ENCODE measurements around the gene NSUN6. TPM values are rescaled to one million over a fixed set of nuclear protein-coding genes. Genes with fewer than 3 reads are reported as not detected.

NSUN6 gene
- total RNA-seq, 1 donor from 2014 or later = 3.3 TPM

DNA sequence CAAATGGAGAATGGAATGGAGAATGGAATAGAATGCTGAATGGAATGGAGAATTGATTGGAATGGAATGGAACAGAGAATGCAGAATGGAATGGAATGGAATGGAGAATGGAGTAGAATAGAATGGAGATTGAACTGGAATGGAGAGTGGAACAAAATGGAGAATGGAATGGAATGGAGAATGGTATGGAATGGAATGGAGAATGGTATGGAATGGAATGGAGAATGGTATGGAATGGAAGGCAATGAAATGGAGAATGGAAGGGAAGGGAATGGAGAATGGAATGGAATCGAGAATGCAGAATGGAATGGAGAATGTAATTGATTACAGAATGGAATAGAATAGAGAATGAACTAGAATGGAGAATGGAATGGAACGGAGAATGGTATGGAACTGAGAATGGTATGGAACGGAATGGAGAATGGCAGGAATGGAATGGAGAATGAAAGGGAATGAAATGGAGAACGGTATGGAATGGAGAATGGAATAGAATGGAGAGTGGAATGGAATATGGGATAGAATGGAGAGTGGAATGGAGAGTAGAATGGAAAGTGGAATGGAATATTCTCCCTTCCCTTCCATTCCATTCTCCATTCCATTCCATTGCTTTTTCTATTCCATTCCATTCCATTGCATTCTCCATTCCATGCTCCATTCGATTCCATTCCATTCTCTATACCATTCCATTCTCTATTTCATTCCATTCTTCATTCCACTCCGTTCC lies 88.2 kb downstream of the NSUN6 start:
- no peak for DNase-seq (ENCODE audit: low read depth in 2 of 2)

DNA sequence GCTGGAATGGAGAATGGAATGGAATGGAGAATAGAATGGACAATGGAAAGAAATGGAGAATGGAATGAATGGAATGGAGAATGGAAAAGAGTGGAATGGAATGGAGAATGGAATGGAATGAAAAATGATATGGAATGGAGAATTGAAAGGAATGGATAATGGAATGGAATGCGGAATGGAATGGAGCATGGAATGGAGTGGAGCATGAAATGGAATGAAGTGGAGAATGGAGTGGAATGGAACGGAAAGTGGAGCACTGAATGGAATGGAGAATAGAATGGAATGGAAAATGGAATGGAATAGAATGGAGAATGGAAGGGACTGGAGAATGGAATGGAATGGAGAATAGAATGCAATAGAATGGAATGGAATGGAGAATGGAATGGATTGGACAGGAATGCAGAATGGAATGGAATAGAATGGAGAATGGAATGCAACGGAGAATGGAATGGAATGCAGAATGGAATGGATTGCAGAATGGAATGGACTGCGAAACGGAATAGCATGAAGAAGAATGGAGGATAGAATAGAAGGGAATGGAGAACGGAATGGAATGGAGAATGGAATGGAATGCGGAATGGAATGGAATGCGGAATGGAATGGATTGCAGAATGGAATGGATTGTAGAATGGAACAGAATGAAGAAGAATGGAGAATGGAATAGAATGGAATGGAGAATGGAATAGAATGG lies 89.4 kb downstream of the NSUN6 start:
- no peak for DNase-seq (ENCODE audit: low read depth in 2 of 2)

DNA sequence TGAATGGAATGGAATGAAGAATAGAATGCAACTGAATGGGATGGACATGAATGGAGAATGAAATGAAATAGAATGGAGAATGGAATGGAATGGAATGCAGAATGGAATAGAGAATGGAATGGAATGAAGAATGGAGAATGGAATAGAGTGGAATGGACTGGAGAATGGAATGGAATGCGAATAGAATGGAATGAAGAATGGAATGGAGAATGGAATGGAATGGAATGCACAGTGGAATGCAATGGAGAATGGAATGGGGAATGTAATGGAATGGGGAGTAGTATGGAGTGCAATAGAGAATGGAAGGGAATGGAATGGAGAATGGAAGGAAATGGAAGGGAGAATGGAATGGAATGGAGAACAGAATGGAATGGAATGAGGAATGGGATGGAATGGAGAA lies 93.4 kb downstream of the NSUN6 start:
- DNase-seq (ENCODE audit: low read depth in 2 of 2) = no peak

DNA sequence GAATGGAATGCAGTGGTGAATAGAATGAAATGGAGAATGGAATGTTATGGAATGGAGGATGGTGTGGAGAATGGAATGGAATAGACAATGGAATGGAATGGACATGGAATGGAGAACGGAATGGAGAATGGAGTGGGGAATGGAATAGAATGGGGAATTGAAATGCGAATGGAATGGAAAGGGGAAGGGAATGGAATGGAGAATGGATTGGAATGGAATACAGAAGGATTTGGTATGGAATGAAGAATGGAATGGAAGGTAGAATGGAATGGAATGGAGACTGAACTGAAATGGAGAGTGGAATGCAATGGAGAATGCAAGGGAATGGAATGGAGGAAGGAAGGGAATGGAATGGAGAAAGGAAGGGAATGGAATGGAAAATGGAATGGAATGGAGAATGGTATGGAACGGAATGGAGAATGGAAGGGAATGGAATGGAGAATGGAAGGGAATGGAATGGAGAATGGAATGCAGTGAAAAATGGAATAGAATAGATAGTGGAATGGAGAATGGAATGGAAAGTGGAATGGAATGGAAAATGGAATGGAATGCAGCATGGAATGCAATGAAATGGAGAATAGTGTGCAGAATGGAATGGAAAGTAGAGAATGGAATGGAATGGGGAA lies 94.8 kb downstream of the NSUN6 start:
- no peak for DNase-seq (ENCODE audit: low read depth in 2 of 2)

DNA sequence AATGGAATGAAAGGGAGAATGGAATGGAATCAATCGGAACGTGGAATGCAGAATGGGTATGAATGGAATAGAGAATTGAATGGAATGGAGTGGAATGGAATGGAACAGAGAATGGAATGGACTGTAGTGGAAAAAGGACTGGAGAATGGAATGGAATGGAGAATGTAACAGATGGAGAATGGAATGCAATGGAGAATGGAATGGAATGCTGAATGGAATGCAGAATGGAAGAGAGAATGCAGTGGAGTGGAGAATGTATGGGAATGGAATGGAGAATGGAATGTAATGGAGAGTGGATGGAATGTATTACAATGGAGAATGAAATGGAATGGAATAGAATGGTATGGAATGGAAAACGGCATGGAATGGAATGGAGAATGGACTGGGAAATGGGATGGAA lies 96.9 kb downstream of the NSUN6 start:
- no peak for DNase-seq (ENCODE audit: low read depth in 2 of 2)

DNA sequence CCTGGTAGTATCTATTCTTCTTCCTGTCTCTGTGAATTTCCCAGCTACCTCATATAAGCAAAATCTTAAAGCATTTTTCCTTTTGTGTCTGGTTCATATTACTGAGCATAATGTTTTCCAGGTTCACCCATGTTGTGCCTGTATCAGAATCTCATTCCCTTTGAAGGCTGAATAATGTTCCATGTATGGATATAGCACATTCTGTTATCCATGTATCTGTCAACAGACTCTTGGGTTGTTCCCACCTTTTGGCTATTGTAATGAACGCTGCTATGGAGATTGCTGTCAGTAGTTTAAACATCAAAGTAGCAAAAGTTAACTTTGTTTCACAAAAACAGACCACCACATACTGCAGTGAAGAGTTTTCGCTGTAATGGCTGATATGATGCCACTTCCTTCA lies 99.9 kb downstream of the NSUN6 start:
- DNase-seq (ENCODE audit: low read depth in 2 of 2) = no peak

DNA sequence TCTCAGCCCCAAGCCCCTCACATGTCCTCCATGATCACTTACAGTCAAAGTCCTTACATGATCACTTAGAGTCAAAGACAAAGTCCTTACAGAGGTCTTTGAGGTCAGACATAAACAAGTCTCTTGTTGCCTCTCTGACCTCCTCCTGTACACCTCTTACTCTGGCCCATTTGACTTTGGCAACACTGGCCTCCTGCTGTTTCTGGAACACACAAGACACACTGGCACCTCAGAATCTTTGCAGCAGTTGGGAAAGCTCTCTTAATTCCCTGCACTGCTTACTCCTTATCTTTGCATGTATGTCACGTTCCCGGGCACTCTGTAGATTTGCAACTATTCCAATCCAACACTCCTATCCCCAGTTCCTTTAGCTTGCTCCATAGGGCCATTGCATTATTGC lies 102.3 kb downstream of the NSUN6 start:
- DNase-seq (ENCODE audit: low read depth in 2 of 2) = no peak

DNA sequence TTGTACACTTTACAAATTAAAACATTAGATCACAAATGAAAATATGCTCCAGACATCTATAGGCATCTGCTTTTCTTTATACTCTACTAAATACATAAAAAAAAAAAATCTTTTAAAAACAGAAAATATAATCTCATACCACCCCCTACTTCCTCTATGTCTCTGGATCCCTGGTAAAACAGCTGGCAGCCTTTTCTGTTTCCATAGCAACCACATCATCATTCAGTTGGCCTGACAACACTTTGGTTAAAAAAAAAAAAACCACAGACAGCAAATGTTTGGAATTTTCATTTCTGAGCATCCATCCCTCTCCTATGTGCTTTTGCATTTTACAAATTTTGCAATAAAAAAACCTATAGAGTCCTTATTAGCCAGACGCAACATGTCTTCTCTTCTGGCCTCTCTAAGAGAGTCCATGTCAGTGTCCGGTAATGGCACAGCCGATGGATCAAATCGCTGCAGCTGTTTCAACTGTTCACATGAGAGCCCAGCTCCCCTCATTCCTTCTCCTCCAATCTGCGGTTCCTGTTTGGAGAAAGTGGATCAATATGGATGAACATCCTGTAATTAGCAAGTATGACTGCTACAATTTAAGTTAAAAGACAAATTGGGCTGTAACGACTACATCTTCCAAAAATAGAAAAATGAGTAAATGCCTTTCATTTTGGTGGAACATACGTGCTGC lies 105.6 kb downstream of the NSUN6 start:
- no peak for DNase-seq (ENCODE audit: low read depth in 2 of 2)

DNA sequence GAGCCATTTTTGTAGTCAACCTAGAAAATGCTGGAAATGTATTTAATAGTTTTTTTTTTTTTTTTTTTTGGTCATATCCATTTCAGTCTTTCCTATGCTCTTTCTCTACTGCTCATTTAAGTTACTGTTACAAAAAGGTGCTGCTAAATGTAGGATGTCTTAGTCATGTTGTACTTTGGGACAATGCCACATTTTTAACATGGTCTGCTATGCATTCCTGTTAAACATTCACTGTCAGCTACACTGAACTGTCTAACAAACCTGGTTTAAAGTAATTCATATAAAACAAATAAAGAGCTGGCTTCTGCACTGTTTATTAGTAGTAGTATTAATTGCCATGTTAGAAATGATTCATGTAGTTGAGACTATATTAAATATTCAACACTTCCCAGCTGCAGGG lies 108.6 kb downstream of the NSUN6 start:
- DNase-seq (ENCODE audit: low read depth in 2 of 2) = no peak

DNA sequence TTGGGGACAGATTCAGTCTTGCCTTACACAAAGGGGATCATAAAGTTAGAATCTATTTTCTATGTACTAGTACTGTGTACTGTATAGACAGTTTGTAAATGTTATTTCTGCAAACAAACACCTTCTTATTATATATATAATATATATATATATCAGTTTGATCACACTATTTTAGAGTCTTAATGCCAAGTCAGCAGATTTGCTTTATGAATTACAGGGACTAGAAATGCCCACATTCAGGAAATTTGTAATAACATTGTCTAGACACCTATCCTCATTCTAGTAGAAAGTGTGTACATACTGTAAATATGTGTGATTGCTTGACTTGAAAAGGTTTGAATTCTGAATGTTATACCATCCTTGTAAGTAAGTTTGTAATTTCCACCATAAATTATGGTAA lies 111.2 kb downstream of the NSUN6 start:
- DNase-seq (ENCODE audit: low read depth in 2 of 2) = no peak

DNA sequence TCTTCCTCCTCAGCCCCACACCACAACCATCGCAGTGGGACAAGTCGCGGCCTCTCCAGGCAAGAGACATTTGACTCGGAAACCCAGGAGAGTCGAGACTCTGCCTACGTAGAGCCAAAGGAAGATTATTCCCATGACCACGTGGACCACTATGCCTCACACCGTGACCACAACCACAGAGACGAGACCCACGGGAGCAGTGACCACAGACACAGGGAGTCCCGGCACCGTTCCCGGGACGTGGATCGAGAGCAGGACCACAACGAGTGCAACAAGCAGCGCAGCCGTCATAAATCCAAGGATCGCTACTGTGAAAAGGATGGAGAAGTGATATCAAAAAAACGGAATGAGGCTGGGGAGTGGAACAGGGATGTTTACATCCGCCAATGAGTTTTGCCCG lies 112.1 kb downstream of the NSUN6 start:
- no peak for DNase-seq (ENCODE audit: low read depth in 2 of 2)

DNA sequence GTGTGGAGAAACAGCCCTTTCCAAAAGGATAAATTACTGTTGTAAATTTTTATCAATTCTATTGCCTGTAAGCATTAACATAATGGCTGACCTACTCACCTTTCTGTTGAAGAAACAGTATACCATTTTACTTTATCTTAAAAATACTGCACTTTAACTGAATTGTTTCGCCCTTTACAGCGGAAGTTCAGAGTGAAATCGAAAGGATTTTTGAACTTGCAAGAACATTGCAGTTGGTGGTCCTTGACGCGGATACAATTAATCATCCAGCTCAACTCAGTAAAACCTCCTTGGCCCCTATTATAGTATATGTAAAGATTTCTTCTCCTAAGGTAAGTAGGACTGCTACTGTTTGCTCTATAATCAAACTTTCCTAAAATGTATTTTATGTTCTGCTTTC lies 117.5 kb downstream of the NSUN6 start:
- DNase-seq (ENCODE audit: low read depth in 2 of 2) = no peak

DNA sequence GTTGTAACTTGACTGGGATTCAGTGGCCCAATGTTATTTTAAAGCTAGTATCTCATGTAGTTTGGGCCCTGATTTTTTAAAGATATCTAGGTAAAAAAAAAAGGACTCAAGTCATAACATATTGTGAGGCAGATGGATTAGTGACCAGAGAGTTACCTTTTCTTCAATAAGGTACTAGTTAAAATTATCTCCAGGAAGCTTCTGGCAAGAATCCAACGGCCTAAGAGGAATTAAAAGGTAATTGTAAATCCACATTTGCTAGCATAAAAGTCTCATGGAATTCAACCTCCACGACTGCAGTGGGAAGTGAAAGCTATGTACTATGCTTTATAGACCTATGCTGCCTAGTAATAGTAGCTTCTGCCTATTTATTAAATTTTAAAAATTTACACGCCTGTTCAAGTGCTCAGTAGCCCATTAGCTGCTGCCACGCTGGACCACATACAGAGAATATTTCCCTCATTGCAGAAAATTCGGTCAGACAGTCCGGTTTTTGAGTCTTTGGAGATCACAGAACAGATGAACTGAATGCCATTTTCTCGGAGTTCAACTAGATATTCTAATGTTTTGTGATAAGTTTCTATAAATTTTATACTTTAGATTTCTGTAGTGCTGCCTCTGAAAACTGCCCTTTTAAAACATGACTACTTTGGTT lies 118.4 kb downstream of the NSUN6 start:
- no peak for DNase-seq (ENCODE audit: low read depth in 2 of 2)

DNA sequence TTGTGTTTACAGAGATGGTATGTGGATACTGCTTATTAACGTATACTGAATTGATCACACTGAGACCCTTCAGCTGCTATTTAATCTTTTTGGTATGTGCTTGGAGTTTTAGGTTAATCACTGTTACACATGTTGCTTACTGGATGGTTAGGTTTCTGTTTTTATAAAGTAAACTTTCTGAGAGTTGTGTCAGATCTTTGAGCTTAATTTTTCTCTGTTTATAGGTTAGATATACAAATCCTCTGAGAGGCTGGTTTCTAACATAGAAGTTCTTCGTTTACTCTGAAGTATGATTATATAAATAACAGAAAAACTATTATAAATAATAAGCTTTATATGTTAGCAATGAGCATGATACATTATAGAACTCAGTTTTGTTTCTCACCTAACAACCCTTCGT lies 123.1 kb downstream of the NSUN6 start:
- DNase-seq (ENCODE audit: low read depth in 2 of 2) = no peak

DNA sequence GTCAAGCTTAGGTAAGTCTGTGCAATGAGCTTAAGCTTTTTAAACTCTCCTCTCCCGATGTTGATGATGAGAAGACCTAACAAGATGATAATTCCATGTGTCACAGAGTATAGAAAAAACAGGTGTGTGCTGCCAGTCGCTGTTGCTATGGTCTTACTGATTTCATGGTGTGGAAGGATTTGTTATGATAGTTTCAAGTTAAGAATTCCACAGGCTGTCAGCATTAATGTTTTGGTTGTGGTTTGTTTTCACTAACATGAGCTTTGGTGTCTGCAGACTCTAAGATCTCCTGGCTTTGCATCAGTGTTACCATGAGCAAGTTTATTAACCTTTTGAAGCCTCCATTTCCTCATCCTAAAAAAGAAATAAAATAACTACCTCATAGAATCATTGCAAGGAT lies 123.7 kb downstream of the NSUN6 start:
- no peak for DNase-seq (ENCODE audit: low read depth in 2 of 2)

DNA sequence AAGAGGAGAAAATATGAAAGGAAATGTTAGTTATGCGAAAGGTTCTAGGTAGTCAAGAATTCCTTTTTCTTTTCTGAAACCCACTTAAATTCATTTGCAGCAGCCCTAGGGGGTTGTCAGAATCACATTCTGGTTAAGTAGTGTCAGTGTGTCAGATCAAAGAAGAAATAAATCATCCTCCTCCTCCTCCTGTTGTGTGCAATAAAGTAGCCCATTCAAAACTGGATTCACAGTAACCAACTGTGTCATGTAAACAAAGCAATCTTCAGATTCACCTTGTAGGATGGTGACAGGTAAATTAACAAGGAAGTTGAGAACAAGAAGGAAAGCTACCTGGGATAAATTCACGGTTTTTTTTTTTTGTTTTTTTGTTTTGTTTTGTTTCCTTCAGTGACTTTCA lies 127.5 kb downstream of the NSUN6 start:
- no peak for DNase-seq (ENCODE audit: low read depth in 2 of 2)

DNA sequence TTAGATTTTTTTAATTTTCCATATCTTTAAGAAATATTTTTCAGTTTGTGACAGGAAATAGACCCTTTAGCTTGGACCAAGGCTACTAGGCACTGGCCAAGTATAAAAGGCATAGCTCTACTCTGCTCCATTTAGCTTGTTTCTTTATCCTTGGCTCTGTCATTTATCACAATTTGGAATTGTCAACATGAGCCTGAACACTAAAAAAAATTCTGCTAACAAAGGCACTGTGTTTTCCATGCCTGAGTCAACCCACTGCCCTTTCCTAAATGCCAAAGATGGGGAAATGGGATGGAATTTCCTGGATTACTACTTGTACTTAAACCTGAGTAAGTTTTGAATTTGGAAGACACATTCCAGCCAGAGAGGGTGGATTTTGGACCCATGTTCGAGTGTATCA lies 128.4 kb downstream of the NSUN6 start:
- no peak for DNase-seq (ENCODE audit: low read depth in 2 of 2)

DNA sequence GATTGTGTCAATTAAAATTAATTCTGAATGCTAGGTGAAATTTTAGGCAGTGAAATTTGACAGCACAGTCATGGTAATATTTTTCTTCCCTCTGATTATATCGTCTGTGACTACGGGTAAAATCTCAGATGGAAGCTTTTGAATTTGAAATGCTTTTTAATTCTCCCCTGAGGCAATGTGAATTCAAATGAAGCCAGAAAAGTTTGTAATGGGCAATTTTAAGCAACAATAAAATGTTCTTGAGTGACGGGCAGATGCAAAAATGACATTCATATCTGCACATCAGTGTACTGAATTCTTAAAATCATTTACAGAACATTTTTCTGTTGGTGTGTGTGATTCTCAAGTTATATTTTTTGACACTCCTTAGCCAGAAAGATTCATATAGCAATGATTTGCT lies 134.5 kb downstream of the NSUN6 start:
- no peak for DNase-seq (ENCODE audit: low read depth in 2 of 2)

DNA sequence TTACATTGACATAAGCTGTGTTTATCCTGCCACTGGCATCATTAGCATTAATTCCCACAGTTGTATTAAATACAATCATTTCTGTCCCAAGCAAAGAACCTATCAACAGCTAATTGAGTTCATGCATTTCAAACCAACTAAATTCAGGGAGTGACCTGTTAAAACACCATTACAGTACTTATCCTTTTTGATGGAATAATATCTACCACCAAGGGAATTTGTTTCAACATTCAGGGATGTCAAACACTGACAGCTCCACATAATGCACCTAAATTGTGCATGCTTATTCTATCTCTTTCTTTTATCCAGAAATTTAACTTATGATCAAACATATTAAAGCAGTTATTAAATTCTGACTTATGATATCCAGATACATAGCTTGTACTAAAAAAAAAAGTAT lies 136.8 kb downstream of the NSUN6 start:
- no peak for DNase-seq (ENCODE audit: low read depth in 2 of 2)

DNA sequence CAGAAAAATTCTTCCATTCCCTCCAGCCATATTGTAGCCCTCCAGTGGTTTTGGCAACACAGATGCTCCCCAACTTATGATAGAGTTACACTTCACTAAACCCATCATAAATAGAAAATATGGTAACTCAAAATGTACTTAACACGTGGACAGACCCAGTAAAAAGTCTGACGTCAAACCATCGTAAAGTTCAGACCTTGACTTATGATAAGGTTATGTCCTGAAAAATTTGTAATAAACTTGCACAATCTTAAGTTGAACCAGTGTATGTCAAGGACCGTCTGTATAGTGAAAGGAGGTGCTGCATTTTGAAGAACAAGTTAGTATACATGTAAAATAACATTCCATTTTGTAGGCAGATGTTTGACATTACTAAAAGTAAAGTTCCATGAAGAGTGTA lies 142.8 kb downstream of the NSUN6 start:
- no peak for DNase-seq (ENCODE audit: low read depth in 2 of 2)

DNA sequence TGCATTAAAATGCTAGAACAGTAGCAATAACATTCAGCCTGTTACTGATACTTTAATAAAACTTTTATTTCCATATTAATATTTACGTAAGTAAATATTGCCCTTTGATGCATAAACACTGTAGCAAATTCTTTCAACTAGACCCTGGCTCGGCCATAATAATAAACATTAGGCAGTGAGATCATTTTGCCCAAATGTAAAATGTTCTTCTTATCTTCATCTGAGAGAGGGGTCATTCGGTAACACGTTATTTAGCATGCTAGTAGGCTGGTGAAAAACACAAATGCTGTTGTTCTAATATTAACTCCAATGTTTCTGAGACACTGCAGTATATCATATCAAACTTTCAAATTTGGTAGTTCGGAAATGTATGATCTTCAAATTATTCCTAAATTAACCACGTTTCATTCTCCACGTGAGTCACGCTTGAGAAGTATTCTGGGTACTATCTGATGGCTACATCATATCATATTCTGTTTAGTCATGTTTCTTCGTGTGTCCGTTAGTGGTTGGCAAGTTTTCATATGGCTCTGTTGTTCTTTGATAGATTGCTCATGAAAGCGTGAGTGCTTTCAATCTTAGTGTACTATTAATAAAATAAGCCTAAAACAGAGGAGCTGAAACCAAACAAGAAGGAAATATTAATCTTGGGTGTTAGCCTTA lies 145.8 kb downstream of the NSUN6 start:
- no peak for DNase-seq (ENCODE audit: low read depth in 2 of 2)
